ENCODE measurements around the gene RBM28.
A peak's percentile ranks its signal among the peaks of the same experiment; 100 is the strongest.

Gene RBM28, protein sequence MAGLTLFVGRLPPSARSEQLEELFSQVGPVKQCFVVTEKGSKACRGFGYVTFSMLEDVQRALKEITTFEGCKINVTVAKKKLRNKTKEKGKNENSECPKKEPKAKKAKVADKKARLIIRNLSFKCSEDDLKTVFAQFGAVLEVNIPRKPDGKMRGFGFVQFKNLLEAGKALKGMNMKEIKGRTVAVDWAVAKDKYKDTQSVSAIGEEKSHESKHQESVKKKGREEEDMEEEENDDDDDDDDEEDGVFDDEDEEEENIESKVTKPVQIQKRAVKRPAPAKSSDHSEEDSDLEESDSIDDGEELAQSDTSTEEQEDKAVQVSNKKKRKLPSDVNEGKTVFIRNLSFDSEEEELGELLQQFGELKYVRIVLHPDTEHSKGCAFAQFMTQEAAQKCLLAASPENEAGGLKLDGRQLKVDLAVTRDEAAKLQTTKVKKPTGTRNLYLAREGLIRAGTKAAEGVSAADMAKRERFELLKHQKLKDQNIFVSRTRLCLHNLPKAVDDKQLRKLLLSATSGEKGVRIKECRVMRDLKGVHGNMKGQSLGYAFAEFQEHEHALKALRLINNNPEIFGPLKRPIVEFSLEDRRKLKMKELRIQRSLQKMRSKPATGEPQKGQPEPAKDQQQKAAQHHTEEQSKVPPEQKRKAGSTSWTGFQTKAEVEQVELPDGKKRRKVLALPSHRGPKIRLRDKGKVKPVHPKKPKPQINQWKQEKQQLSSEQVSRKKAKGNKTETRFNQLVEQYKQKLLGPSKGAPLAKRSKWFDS

DNA sequence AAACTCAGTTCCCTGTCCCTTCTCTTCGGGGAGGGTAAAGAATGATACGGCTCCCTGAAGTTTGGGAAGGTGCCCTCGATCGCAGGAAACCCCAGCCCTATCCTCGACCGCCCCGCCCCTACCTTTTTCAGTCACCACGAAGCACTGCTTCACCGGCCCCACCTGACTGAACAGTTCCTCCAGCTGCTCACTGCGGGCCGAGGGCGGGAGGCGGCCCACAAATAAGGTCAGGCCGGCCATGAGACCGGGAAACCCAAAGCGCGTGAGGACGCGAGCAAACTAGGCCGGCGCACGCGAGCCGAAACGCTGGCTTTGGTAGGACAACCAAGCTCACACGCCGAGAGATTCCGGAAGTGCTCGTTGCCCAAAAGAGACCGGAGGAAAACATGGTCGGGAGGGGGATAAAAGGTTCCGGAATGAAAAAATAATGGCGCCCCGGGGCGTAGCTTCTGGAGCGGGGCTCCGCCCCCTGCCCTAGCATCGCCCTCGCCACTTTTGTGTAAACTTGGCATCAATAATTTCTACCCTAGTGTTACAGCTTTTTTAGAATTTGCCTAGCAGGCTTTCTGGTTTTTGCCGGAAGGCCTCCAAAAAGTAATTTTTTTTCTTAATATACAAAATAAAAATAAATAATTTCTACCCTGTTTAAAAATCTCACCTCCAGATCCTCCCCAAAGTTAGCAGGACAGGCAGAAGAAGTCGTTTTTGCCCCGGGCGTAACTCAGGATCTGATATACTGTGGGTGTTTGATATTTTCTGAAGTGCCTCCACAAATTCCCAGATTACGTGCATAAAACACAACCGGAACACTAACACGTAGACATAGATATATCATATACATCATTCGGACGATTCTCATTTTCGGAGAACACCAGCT is at the start of gene RBM28:
Gene RBM28 (minus strand): TSS at position 355 of the 877 bp plus-strand sequence. CDS start 115 bp downstream, at position 240.
- DNase-seq (ENCODE audit: extremely low read depth in 1 of 2, low read depth in 1 of 2), result peak; percentile 56 to 73

DNA sequence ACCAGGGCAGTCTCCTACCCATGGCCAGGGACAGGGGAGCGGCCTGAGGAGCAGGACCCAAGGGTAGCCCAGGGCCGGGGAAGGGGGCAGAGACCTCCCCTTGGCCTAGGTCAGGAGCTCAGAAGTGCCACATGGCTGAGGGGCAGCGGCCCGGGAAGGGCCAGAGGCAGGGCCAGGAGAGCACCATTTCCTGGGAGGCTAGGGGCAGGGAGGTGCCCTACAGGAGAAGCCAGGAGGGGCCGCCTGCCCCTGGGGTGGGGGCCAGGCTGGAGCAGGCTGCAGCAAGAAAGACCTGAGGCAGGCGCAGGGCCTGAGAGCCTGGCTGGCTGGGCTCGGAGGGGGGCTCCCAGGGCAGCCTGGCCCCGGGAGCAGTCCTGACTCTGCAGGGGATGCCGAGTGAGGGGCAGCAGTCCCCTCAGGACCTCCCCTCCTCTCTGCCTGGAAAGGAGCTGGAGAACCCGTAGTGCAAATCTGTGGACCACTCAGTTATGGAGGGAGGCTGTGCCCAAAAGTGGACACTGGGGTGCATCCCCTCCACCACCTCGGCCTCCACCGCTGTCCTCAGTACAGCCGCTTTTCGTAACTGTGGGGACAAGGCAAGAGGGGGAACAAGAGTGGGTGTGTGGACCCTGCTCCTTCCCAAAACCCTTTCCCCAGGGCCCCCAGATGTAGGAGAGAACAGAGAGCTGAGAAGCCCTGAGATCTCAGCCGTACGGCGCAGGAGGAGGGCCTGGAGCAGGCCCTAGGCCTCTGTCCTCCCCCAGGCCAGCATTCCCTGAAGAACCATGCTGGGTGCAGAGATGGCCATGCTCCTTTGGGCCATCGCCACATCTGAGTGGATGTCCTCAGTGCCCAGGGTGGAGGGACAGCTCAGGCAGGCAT is 49.0 kb upstream of the RBM28 start:
- DNase-seq (ENCODE audit: extremely low read depth in 1 of 2, low read depth in 1 of 2), result no peak

DNA sequence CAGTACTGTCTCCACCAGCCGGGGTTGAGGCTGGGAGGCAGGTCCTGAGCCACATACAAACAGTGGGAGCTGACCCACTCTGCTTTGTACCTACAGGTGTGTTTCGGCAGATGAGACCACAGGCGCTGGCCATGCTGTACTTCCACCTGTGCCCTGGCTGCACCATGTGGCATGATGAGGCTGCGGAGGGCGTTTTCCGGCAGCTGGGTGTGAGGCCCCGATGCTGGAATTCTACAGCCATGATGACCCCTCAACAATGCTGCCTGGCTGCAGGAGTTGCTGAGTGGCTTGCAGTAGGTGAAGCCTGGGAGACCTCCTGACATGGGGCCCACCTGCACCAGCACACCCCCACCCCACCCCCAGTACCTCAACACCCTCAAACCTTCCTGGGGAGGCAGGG is 48.1 kb upstream of the RBM28 start:
- no peak for DNase-seq (ENCODE audit: extremely low read depth in 1 of 2, low read depth in 1 of 2)

DNA sequence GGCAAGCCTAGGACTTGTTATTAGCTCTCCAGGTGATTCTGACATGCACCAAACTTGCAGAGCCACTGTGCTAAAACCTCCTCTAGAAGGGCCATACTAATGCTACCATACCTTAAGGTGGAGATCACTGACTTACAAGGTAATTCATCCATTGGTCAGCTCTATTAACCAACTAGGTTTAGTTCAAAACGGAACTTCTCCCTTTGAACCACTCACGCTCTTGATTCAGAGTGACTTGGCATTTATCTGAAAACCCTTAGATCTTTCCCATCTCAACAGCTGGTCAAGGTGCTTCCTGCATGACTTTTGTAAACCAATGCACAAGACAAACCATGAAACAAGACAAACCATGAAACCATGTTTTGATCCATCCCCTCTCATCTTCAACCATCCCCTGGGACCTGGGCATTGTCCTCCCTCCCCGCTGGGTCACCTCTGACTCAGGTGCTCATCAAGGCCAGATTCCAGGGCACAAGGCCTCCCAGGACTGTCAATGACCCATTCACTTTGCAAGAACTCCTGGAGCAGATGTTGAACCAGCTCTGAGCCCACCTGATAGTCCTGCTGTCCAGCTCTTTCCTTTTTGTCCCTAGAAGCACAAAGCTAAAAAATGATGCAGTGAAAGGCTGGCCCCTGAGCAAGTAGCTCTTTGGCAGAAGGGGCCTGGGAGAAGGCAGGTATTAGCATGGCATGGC is 47.3 kb upstream of the RBM28 start:
- DNase-seq (ENCODE audit: extremely low read depth in 1 of 2, low read depth in 1 of 2), result no peak

DNA sequence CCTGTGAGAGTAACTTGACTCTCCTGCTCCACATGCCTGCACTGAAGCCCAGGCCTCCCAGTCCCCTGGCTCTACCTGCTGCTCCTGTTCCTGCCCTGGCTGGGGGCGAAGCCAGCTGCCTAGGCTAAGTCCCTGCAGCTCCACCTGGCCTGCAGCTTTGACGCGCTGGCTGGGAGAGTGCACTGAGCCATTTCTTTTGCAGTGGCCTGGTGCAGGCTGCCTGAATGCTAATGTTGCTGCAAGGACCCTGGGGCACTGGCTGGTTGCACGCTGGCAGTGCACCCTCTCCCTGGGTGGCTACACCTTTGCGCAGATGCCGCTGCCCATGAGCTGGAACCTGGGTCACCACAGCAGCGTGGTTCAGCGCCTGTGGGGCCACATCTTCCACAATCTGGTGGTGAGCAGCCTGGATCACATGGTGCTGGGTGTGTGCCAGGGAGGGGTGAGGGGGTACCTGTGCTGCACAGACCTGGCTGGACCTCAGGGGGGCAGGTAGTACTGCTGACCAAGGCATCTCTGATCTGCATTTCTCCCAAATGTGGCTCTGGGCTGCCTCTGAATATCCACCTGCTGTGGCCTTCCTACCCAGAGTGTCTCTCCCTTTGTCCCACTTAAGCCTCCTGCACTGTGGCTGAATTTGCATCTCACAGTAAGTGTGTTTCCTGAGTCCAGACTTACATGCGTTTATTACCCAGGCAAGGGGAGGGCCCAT is 46.1 kb upstream of the RBM28 start:
- DNase-seq (ENCODE audit: extremely low read depth in 1 of 2, low read depth in 1 of 2), result no peak

DNA sequence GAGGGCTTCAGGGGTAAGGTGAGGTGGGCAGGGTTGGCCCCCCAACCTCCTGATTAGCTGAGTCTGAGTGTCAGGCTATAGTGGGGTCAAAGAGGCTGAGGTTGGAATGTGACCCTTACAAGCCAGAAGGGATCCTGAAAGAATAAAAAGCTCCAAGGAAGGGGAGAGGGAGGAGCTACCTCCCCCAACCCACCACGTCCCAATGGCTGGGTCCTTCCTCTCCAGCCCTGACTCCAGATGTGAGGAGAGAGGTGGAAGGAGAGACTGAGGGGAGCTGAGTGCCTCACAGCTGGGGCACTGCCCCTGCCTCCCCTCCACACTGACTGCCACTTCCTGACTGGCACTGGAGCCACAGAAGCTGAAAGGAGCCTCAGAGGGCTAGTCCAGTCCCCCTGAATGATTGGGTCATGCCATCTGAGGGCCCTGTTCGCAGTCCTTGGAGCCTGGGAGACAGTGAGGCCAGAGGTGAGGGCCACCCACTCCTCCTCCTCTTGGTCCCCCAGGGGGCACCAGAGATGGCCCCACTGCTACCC is 45.4 kb upstream of the RBM28 start:
- no peak for DNase-seq (ENCODE audit: extremely low read depth in 1 of 2, low read depth in 1 of 2)

DNA sequence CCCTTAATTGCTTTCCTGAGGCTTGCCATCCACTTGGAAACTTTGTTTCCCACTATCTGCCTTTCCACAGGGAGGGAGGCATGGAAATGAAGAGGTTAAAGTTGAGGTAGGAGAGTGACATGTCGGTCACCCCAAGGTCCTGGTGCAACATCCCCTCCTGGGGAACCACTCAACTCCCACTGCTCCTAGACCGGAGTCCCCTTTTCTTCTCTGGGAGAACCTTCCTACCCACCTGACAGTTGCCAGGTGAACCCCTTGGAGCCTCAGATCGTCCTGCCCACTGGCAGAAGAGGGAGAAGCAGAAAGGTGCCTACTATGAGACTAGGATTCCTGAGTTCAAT is 44.4 kb upstream of the RBM28 start:
- DNase-seq (ENCODE audit: extremely low read depth in 1 of 2, low read depth in 1 of 2), result no peak

DNA sequence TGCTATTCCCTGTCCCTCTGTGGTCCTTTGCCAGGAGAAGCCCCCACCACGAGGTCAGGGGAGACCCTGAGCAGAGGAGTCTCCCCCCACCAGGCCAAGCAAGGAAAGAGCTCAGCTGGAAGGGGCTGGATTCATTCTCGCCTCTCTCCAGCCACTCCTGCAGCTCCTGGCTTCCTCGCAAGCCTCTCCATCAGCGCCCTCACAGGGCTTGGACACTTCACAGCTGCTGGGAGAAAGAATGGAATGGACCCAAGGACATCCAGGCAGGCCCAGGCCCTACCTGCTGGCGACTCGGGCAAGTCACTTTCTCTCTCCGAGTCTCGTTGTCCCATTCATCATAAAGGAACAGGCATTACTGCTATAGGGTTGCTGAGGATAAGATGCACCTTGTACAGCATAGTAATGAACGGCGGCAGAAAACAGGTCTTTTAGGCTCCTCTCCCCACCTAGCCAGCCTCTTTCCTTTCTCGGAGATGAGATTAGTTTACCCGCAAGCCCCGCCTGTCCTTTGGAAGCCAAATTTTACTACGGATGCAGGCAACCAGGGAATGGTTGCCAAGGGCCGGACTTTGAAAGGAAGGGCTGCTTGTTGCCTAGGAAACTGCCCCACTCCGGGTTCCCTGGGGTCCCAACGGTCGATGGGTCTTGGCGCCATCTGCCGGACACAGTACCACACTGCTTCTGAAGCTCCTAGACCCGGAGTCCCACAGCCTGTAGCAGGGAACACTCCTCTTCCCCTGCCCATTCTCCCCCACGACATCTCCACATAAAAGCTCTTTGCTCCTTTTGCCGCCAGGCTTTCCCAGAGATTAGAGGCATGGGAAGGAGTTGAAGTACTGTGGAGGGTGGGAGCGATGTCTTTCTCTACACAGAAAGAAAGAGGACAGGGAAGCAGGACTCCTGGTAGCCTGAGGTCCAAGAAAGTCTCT is 43.8 kb upstream of the RBM28 start:
- DNase-seq (ENCODE audit: extremely low read depth in 1 of 2, low read depth in 1 of 2), result peak; percentile 47 to 52

DNA sequence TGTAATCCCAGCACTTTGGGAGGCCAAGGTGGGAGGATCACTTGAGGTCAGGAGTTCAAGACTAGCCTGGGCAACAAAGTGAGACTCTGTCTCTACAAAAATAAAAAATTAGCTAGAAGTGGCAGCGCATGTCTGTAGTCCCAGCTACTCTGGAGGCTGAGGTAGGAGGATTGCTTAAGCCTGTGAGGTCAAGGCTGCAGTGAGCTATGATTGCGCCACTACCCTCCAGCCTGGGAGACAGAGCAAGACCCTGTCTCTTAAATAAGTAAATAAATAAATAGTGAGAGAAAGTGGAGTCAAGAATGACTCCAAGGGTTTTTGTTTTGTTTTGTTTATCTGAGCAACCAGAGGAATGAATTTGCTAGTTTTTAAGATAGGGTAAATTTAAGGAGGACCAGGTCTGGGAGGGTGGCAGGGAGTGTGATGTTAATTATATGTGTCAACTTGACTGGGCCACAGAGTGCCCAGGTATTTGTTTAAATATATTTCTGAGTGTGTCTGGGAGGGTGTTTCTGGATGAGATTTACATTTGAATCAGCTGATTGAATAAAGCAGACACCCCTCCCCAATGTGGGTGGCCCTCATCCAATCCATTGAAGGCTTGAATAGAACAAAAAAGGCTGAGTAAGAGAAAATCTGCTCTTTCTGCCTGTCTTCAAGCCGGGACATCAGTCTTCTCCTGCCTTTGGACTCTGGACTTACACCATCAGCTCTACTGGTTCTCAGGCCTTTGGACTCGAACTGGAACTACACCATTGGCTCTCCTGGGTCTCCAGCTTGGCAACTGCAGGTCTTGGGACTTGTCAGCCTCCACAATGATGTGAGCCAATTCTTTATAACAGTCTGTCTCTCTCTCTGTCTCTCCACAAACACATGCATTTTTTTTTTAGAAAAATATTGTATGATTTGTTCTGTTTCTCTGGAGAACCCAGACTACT is 42.5 kb upstream of the RBM28 start:
- no peak for DNase-seq (ENCODE audit: extremely low read depth in 1 of 2, low read depth in 1 of 2)

DNA sequence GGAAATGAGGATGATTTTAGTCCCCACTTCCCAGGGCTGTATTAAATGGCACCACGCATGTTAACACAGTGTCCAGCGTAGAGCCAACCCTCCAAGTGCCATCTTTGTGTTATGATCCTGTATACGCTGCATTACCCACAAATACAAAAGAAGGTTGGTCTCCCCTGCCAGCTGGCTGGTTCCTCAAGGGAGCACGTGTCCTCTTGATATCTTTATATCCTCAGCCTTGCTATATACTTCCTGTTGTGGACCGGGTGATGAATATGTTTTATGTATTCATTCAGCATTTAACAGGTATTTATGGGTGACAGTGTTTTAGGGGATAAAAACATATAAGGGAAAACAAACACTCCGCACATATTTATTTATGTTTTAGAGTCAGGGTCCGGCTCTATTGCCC is 41.0 kb upstream of the RBM28 start:
- no peak for DNase-seq (ENCODE audit: extremely low read depth in 1 of 2, low read depth in 1 of 2)

DNA sequence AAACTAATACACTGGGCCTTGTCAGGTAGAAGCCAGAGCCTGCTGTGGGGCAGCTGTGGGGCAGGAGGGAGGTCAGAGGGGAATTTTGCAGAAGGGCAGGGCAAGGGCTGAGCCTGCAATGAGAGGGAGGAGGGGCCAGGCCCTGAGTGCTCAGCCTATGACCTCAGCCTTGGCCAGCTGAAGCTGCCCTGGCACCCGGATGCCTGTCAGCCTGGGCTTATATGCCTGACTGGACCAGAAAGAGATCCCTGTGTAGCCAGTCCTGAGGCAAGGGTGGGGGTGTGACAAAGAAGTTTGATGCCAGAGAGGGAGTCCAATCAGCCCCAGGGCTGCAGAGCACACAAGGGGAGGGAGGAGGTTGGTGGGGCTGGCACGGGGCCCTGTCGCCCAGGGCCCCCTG is 40.1 kb upstream of the RBM28 start:
- DNase-seq (ENCODE audit: extremely low read depth in 1 of 2, low read depth in 1 of 2), result no peak

DNA sequence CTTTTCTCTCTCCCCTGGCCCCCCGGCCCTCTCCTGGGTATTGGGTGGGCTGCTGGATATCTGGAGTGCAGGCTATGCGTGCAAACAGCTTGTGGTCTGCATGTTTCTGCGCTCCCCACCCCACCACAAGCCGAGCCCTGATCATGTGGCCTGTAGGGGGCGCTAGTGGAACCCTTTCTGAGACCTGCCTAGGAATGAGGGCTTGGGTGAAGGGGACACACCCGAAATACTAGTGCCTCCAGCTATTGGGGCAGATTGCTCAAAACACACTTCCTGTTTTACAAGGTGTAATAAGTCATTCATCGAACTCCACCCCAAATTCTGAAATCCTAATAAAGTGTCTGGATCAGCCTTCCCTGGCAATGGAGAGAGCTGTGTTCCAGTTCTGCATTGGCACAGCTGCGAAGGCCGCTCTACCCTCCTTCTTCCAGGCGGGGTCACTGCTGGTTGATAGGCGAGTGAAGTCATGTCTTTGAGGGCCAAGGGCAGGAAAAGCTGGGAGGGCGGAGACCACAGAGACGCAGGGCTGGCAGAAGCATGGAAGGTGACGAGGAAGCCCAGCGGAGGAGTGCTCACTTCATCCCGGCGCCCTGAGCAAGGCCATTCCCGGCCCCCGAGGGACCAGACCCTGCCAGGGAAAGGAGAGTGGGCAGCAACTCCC is 37.6 kb upstream of the RBM28 start:
- no peak for DNase-seq (ENCODE audit: extremely low read depth in 1 of 2, low read depth in 1 of 2)

DNA sequence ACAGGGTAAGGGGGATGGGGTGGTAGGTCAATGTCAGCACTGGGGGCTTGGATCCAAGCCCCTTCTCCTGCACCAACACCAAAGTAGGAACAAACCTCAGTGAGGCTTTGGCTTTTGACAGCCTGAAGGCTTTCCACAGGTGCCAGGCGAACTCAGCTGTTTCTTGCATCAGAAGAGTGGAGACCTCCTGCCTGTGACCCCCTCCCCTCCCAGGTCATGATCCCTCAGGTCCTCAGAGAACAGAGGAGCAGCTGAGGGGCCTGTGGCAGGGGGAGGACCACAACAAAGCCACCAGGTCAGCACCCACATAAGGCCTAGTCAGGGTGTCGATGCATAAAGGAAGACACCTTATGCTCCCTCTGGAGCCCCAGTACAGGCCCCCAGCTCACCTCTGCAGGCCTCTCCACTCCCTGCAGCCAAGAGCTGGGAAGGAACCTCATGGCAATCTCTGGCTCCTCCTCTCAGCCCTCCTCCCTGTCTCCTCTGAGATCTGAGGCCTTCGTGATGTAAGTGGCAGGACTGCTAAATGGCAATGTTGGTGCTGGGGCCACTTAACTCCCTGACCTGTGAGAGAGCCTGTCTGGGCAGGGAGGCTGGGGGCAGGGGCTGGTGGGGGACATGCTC is 36.9 kb upstream of the RBM28 start:
- no peak for DNase-seq (ENCODE audit: extremely low read depth in 1 of 2, low read depth in 1 of 2)

DNA sequence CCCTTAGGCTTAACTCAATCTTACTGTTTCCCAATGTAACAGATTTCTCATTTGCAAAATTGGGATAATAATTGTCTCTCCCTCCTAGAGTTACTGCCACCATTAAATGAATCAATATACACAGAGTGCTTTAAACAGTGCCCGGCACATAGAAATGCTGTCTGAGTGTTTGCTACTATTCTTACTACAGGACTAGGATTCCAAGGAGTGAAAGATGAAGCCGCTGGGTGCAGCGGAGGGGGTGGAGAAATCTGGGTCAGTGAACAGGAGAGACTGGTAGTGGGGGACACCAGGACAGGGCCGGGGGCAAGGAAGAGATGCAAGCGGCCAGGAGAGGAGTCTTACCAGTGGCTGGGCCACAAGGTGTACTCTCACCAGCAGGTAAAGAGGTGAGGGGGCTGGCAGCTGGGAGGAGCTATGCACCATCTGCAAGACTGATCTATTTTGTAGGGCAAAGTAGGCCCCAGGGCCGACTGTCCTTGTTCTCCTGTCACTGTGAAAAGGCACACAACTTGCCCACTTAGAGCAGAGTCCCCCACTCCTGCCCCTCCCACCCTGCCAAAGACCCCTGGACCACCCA is 36.3 kb upstream of the RBM28 start:
- DNase-seq (ENCODE audit: extremely low read depth in 1 of 2, low read depth in 1 of 2), result no peak

DNA sequence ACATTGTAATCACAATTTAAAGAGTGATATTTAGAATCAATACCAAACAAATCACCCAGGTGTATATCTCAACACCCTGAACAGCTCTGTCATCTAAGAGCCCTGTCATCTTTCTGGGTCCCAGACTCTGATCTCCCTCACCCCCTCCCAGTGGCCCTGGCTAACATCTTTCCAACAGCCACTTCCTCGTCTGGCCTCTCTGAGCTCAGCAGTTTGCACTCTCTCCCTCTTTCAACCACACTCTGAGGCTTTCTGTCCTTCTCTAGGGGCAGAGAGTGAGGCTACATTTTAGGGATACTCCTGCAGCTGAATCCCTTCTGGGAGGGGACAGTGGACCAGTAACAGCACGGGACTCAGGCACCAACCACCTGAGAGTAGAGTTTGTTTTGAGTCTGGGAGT is 34.9 kb upstream of the RBM28 start:
- no peak for DNase-seq (ENCODE audit: extremely low read depth in 1 of 2, low read depth in 1 of 2)

Data from stimulated activated CD8-positive, alpha-beta memory T cell treated with anti-CD3 and anti-CD28 coated beads, Interleukin-7, amount 100 ng/mL, for 48 hours (primary cell).